H9 (cell line): ENCODE measurements around the gene CCDC150. TPM values are rescaled to one million over a fixed set of nuclear protein-coding genes. Genes with fewer than 3 reads are reported as not detected.

Experiments used
- DNase-seq: peaks from one replicate; pipeline ENCODE4 v3.0.0-alpha.2; 2017
- H2AFZ ChIP-seq: one replicate; pipeline ENCODE4 v1.6.1; 2013; ENCODE audit warnings: mild to moderate bottlenecking, low read length, control low read depth, moderate library complexity
- H2AK5ac ChIP-seq: 2 replicates; pipeline ENCODE4 v1.6.1; 2013; ENCODE audit warnings: low read length, control low read depth, mixed read lengths; ENCODE audit not compliant: insufficient read length
- H2BK120ac ChIP-seq: one replicate; pipeline ENCODE4 v1.6.1; 2013; ENCODE audit warnings: low read depth, mild to moderate bottlenecking, low read length, control low read depth, inconsistent platforms; ENCODE audit not compliant: poor library complexity, severe bottlenecking
- H2BK12ac ChIP-seq: 2 replicates; pipeline ENCODE4 v1.6.1; 2013; ENCODE audit warnings: low read length, control low read depth, mixed read lengths, low read depth; ENCODE audit not compliant: insufficient read length
- H2BK15ac ChIP-seq: 2 replicates; pipeline ENCODE4 v1.6.1; 2013; ENCODE audit warnings: low read depth, low read length, control low read depth
- H2BK20ac ChIP-seq: one replicate; pipeline ENCODE4 v1.6.1; 2013; ENCODE audit warnings: low read depth, mild to moderate bottlenecking, low read length, control low read depth, inconsistent platforms; ENCODE audit not compliant: poor library complexity, severe bottlenecking
- H2BK5ac ChIP-seq: 2 replicates; pipeline ENCODE4 v1.6.1; 2013; ENCODE audit warnings: low read length, control low read depth, mixed read lengths; ENCODE audit not compliant: insufficient read length
- H3K14ac ChIP-seq: 2 replicates; pipeline ENCODE4 v1.6.1; 2013; ENCODE audit warnings: low read length, control low read depth; ENCODE audit not compliant: insufficient read depth
- H3K18ac ChIP-seq: 2 replicates; pipeline ENCODE4 v1.6.1; 2013; ENCODE audit warnings: low read depth, mild to moderate bottlenecking, mixed read lengths, low read length, control low read depth; ENCODE audit not compliant: insufficient read length
- H3K23ac ChIP-seq: 2 replicates; pipeline ENCODE4 v1.6.1; 2013; ENCODE audit warnings: low read length, control low read depth, mixed read lengths, low read depth; ENCODE audit not compliant: insufficient read length
- H3K23me2 ChIP-seq: 2 replicates; pipeline ENCODE4 v1.6.1; 2013; ENCODE audit warnings: low read depth, mild to moderate bottlenecking, mixed read lengths, low read length, control low read depth; ENCODE audit not compliant: insufficient read length, poor library complexity, severe bottlenecking
- H3K27ac ChIP-seq: 2 replicates; pipeline ENCODE4 v1.5.1; 2013; ENCODE audit warnings: low read length, control low read depth, mixed read lengths, low read depth; ENCODE audit not compliant: insufficient read length
- H3K27me3 ChIP-seq: 2 replicates; pipeline ENCODE4 v1.6.1; 2013; ENCODE audit warnings: low read length, control low read depth, inconsistent platforms; ENCODE audit not compliant: insufficient read depth
- H3K4ac ChIP-seq: 2 replicates; pipeline ENCODE4 v1.6.1; 2013; ENCODE audit warnings: low read depth, mild to moderate bottlenecking, control low read depth, inconsistent platforms, low read length, moderate library complexity
- H3K4me1 ChIP-seq: 2 replicates; pipeline ENCODE4 v1.6.1; 2013; ENCODE audit warnings: low read length, control low read depth, inconsistent platforms; ENCODE audit not compliant: insufficient read depth
- H3K4me2 ChIP-seq: 2 replicates; pipeline ENCODE4 v1.6.1; 2013; ENCODE audit warnings: low read length, control low read depth, mixed read lengths; ENCODE audit not compliant: insufficient read length, insufficient read depth
- H3K56ac ChIP-seq: 2 replicates; pipeline ENCODE4 v1.6.1; 2013; ENCODE audit warnings: low read depth, mild to moderate bottlenecking, mixed read lengths, low read length, control low read depth; ENCODE audit not compliant: insufficient read length
- H3K79me1 ChIP-seq: 2 replicates; pipeline ENCODE4 v1.6.1; 2013; ENCODE audit warnings: low read depth, mild to moderate bottlenecking, moderate library complexity, low read length, control low read depth, inconsistent platforms; ENCODE audit not compliant: insufficient read depth, poor library complexity, severe bottlenecking
- H3K79me2 ChIP-seq: 2 replicates; pipeline ENCODE4 v1.6.1; 2013; ENCODE audit warnings: low read length, control low read depth, inconsistent platforms; ENCODE audit not compliant: insufficient read depth
- H3K9ac ChIP-seq: 2 replicates; pipeline ENCODE4 v1.6.1; 2013; ENCODE audit warnings: low read length, control low read depth, mixed read lengths; ENCODE audit not compliant: insufficient read length; ENCODE audit errors: extremely low read depth
- H3K9me3 ChIP-seq: one replicate; pipeline ENCODE4 v1.6.1; 2013; ENCODE audit warnings: low read depth, low read length, inconsistent platforms; ENCODE audit not compliant: control insufficient read depth
- H3T11ph ChIP-seq: one replicate; pipeline ENCODE4 v1.6.1; 2013; ENCODE audit warnings: mild to moderate bottlenecking, low read length, control low read depth, inconsistent platforms
- H4K20me1 ChIP-seq: one replicate; pipeline ENCODE4 v1.6.1; 2013; ENCODE audit not compliant: control insufficient read depth, insufficient read length, insufficient read depth
- H4K5ac ChIP-seq: 2 replicates; pipeline ENCODE4 v1.6.1; 2013; ENCODE audit warnings: low read depth, mild to moderate bottlenecking, mixed read lengths, low read length, control low read depth; ENCODE audit not compliant: insufficient read length
- H4K8ac ChIP-seq: replicated peaks from 2 replicates; pipeline ENCODE4 v1.6.1; 2013; ENCODE audit warnings: low read length, control low read depth, mixed read lengths, low read depth; ENCODE audit not compliant: insufficient read length
- H4K91ac ChIP-seq: 2 replicates; pipeline ENCODE4 v1.6.1; 2013; ENCODE audit warnings: low read depth, mild to moderate bottlenecking, moderate library complexity, mixed read lengths, low read length, control low read depth; ENCODE audit not compliant: insufficient read length
- H3K27ac Mint-ChIP-seq, 3 experiments: 2 replicates in 2 of 3; 3 replicates in 1 of 3; pipeline ENCODE4 v1.8.0; 2020 to 2021; ENCODE audit warnings: mixed read lengths in 3 of 3, mild to moderate bottlenecking in 1 of 3, moderate library complexity in 1 of 3
- H3K27me3 Mint-ChIP-seq: 2 replicates; pipeline ENCODE4 v1.8.0; 2021; ENCODE audit warnings: low read depth, mild to moderate bottlenecking, moderate library complexity, mixed read lengths
- H3K36me3 Mint-ChIP-seq, 3 experiments: 2 replicates in 2 of 3; 3 replicates in 1 of 3; pipeline ENCODE4 v1.8.0; 2020 to 2021; ENCODE audit warnings: low read depth in 3 of 3, mixed read lengths in 3 of 3; ENCODE audit not compliant: insufficient read depth in 1 of 3
- H3K4me1 Mint-ChIP-seq, 2 experiments: 2 replicates each; pipeline ENCODE4 v1.8.0; 2020; ENCODE audit warnings: mixed read lengths in 2 of 2
- H3K4me3 Mint-ChIP-seq, 2 experiments: 2 replicates in 1 of 2; 3 replicates in 1 of 2; pipeline ENCODE4 v1.8.0; 2020 to 2021; ENCODE audit warnings: mild to moderate bottlenecking in 2 of 2, mixed read lengths in 2 of 2, moderate library complexity in 1 of 2
- H3K9me3 Mint-ChIP-seq, 2 experiments: 2 replicates in 1 of 2; 3 replicates in 1 of 2; pipeline ENCODE4 v1.8.0; 2020; ENCODE audit warnings: mild to moderate bottlenecking in 2 of 2, mixed read lengths in 2 of 2, moderate library complexity in 1 of 2
- CTCF ChIP-seq: fragments of 200-600 bp; sonication (generic); conservative IDR thresholded peaks from 3 replicates; pipeline ENCODE4 v1.8.0; 2021; ENCODE audit warnings: antibody characterized with exemption, mild to moderate bottlenecking
- WGBS: extraction: QIAGEN DNeasy Blood & Tissue Kit; methylation state at CpG from one replicate; pipeline ENCODE4 v1.1.7; 2013; ENCODE audit warnings: missing lambda C conversion rate, low lambda C conversion rate, mixed read lengths; ENCODE audit not compliant: insufficient read length; ENCODE audit errors: extremely low coverage; 5-methylcytosine and 5-hydroxymethylcytosine counted together
- total RNA-seq: library from RNA; stranded (reverse); gene quantifications from 2 replicates; pipeline ENCODE4 v1.2.1, GENCODE V29; 2021

CCDC150 gene
- total RNA-seq, 1 experiment from 2014 or later = 26.2 TPM

GRCh38 chr2:196655761-196656160, 16.2 kb downstream of the CCDC150 start:
- no peak overlapping the region for H3K27ac ChIP-seq
- H3K14ac ChIP-seq = no peak overlapping the region

More at GRCh38 chr2:196655761-196656160, 16.2 kb downstream of the CCDC150 start:
- Histone ChIP-seq H2AFZ (no peak overlapping the region), H3K27me3 (no peaks in the 10 kb centered on the region), H2BK5ac (no peak overlapping the region), H3T11ph (no peak overlapping the region), H2BK15ac (no peak overlapping the region), H3K18ac (no peak overlapping the region), H2BK120ac (no peak overlapping the region), H3K56ac (no peak overlapping the region), H3K23ac (no peak overlapping the region), H3K9ac (no peak overlapping the region), H3K4ac (no peak overlapping the region), H4K20me1 (no peaks in the 10 kb centered on the region), H4K5ac (no peak overlapping the region), H2BK20ac (no peak overlapping the region), H3K9me3 (peaks cover 32% of the 10 kb centered on the region), H3K4me1 (no peaks in the 10 kb centered on the region), H3K4me2 (no peak overlapping the region), H2BK12ac (no peak overlapping the region), H2AK5ac (no peak overlapping the region), H4K91ac (no peak overlapping the region), H4K8ac (no peak overlapping the region), H3K79me2 (peaks cover 21% of the 10 kb centered on the region), H3K79me1 (peaks cover 16% of the 10 kb centered on the region), H3K23me2 (no peaks in the 10 kb centered on the region)
- no peak for TF ChIP-seq CTCF
- Mint-ChIP-seq H3K9me3 (peaks cover 37% of the 10 kb centered on the region in 2 experiments), H3K4me1 (peaks cover 0 to 9% of the 10 kb centered on the region in 2 experiments; a peak in 2 of 4 replicates), H3K27ac (no peak overlapping the region), H3K4me3 (no peak overlapping the region), H3K36me3 (peaks cover 55 to 68% (median 57%) of the 10 kb centered on the region in 3 experiments), H3K27me3 (no peaks in the 10 kb centered on the region)
- DNase-seq = no peak
- WGBS = no CpG with 5 or more reads among the region's 1 CpG
